ENCODE results near the gene PCDHGA4. TPM values are rescaled to one million over a fixed set of nuclear protein-coding genes. Genes with fewer than 3 reads are reported as not detected.
"Not testable (repeated sequence)": the region's sequence is repeated elsewhere in the genome, so short reads cannot be mapped to it uniquely, and the experiment has no call there.

Gene PCDHGA4
- 1 to 10 TPM; 1.3 to 5.4 (median 1.5) TPM for total RNA-seq

DNA sequence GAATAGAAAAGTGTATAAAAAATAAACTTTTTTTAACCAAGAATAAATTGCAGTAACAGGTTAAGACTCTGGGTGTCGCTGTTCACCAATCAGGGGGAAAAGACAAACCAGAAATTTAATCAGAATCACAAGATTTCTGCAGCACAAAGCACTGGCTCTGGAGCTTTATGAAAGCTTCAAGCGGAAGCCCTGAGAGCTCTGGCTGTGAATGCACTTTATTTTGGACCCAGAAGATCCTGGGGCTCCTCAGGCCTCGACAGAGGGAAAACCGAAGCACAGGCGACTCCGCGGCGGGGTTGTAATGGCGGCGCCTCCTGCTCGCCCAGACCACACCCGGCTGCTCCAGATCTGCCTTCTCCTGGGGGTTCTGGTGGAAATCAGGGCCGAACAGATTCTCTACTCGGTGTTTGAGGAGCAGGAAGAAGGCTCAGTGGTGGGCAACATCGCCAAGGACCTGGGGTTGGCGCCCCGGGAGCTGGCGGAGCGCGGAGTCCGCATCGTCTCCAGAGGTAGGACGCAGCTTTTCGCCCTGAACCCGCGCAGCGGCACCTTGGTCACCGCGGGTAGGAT, at the start of gene PCDHGA4:
TSS of gene PCDHGA4 (plus strand) at position 122 of the 570 bp plus-strand sequence. CDS start at position 209, 87 bp downstream.
- intact Hi-C loops (cut with DNase I; ENCODE audit: low total_unique reads), result no loop called here
- Histone ChIP-seq H3K4me3 (peak within 1 kb of the TSS; percentile 35 to 58 (median 42)), H3K27ac (peak within 1 kb of the TSS; percentile 39 to 59 (median 53)), H3K9me3 (peaks cover 0 to 7% (median 3%) of the 10 kb centered on the region in 3 donors), H3K4me1 (peaks cover 0 to 6% of the 10 kb centered on the region in 2 donors), H3K36me3 (no peaks in the 10 kb centered on the region), H3K27me3 (peaks cover 0 to 26% (median 10%) of the 10 kb centered on the region in 3 donors)
- DNase-seq (no peak), ATAC-seq (no peak)
- TF ChIP-seq, protein P1, sequence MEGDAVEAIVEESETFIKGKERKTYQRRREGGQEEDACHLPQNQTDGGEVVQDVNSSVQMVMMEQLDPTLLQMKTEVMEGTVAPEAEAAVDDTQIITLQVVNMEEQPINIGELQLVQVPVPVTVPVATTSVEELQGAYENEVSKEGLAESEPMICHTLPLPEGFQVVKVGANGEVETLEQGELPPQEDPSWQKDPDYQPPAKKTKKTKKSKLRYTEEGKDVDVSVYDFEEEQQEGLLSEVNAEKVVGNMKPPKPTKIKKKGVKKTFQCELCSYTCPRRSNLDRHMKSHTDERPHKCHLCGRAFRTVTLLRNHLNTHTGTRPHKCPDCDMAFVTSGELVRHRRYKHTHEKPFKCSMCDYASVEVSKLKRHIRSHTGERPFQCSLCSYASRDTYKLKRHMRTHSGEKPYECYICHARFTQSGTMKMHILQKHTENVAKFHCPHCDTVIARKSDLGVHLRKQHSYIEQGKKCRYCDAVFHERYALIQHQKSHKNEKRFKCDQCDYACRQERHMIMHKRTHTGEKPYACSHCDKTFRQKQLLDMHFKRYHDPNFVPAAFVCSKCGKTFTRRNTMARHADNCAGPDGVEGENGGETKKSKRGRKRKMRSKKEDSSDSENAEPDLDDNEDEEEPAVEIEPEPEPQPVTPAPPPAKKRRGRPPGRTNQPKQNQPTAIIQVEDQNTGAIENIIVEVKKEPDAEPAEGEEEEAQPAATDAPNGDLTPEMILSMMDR (IDR thresholded peaks at IDR 0.05 in 4 of 5, conservative IDR thresholded peaks at IDR 0.05 in 1 of 5), result peak in 4 of 5 experiments; percentile 34 to 65 (median 38)
- TF ChIP-seq POLR2A (IDR thresholded peaks at IDR 0.05), result no peak
- in situ Hi-C loops (cut with MboI; ENCODE audit: low sequenced_read_pairs in 4 of 4), result no loop called here

DNA sequence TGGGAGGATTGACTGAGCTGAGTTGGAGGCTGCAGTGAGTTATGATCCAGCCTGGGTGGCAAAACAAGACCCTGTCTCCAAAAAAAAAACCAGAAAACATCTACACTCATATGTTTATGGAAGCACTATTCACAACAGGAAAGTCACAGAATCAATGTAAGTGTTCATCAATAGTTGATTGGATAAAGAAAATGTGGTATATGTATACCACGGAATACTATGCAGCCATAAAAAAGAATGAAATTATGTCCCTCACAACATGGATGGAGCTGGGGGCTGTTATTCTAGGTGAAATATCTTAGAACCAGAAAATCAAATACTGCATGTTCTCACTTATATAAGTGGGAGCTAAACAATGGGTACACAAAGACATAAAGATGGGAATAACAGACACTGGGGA, 48.2 kb upstream of the PCDHGA4 start:
- Histone ChIP-seq H3K27ac (no peak overlapping the region), H3K9me3 (peaks cover 0 to 11% (median 8%) of the 10 kb centered on the region in 3 donors), H3K36me3 (peaks cover 0 to 4% of the 10 kb centered on the region in 2 donors), H3K4me3 (no peak overlapping the region), H3K27me3 (no peaks in the 10 kb centered on the region), H3K4me1 (no peaks in the 10 kb centered on the region)
- intact Hi-C loops (cut with DNase I; ENCODE audit: low total_unique reads) (no loop called here), in situ Hi-C loops (cut with MboI; ENCODE audit: low sequenced_read_pairs in 4 of 4) (no loop called here)
- ATAC-seq (no peak), DNase-seq (no peak)
- no peak for TF ChIP-seq POLR2A (IDR thresholded peaks at IDR 0.05)
- TF ChIP-seq, protein P1 (IDR thresholded peaks at IDR 0.05 in 4 of 5, conservative IDR thresholded peaks at IDR 0.05 in 1 of 5), result no peak

DNA sequence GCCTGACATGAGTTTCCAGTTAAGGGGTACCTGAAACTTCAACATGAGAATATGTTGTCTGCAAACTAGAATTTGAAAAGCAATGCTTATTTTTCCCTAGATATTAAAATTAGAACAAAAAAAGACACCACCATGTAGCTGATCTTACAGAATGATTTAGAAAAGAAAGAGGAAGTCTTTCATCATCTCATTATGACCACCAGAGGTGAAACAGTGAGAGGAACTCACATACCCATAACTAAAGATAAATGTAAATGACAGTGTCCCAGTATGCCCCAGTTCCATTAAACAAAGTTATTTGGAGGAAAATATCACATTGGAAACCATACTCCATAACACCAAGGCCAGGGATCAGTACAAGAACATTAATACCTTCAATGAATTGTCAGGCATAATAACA, 41.1 kb upstream of the PCDHGA4 start:
- Histone ChIP-seq H3K4me3 (no peak overlapping the region), H3K27me3 (no peaks in the 10 kb centered on the region), H3K27ac (no peak overlapping the region), H3K4me1 (peaks cover 10% of the 10 kb centered on the region in 2 donors), H3K36me3 (peaks cover 0 to 34% of the 10 kb centered on the region in 2 donors), H3K9me3 (peaks cover 0 to 15% (median 7%) of the 10 kb centered on the region in 3 donors)
- in situ Hi-C loops (cut with MboI; ENCODE audit: low sequenced_read_pairs in 4 of 4) (no loop called here), intact Hi-C loops (cut with DNase I; ENCODE audit: low total_unique reads) (no loop called here)
- ATAC-seq, result no peak
- no peak for DNase-seq
- no peak for TF ChIP-seq POLR2A (IDR thresholded peaks at IDR 0.05)
- TF ChIP-seq, protein P1 (IDR thresholded peaks at IDR 0.05 in 4 of 5, conservative IDR thresholded peaks at IDR 0.05 in 1 of 5), result no peak

DNA sequence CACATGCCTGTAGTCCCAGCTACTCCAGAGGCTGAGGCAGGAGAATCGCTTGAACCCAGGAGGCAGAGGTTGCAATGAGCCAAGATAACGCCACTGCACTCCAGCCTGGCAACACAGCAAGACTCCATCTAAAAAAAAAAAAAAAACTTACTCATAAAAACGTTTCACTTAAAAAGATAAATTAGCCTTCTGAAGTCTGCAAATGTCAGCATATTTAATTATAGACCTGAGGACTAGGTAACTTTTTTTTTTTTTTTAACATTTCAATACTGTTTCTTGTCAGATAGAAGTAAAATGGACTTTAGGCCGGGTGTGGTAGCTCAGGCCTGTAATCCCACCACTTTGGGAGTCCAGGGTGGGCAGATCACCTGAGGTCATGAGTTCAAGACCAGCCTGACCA, 37.9 kb upstream of the PCDHGA4 start:
- intact Hi-C loops (cut with DNase I; ENCODE audit: low total_unique reads); H3K27me3 ChIP-seq; ATAC-seq; H3K4me3 ChIP-seq; DNase-seq; in situ Hi-C loops (cut with MboI; ENCODE audit: low sequenced_read_pairs in 4 of 4): not testable (repeated sequence)
- peaks cover 3 to 46% of the 10 kb centered on the region in 2 donors for H3K36me3 ChIP-seq
- peaks cover 0 to 24% (median 17%) of the 10 kb centered on the region in 3 donors for H3K9me3 ChIP-seq
- peak overlapping the region in 1 of 4 donors; percentile 85 for H3K27ac ChIP-seq
- H3K4me1 ChIP-seq, result peaks cover 30 to 31% of the 10 kb centered on the region in 2 donors

DNA sequence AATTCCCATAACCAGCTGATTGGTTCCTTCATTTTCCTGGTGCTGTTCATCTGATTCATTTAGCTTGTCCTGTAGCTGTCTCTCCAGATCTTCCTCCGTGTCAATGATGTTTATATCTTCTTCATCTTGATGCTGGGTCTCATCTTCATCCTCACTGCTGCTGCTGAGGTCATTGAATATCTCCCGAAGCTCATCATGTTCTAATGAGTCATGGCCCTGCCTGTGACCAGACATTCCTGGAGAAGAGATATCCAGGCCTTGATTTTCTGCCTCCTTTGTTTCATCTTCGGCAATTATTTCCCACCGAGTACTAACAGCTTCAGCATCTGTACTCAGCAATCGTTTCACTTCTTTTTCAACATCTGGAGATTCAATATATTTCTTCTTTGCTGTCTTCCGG, 35.6 kb upstream of the PCDHGA4 start:
- Histone ChIP-seq H3K27ac (peak overlapping the region; percentile 85 to 97 (median 94)), H3K27me3 (no peaks in the 10 kb centered on the region), H3K4me1 (peaks cover 32 to 35% of the 10 kb centered on the region in 2 donors), H3K9me3 (peaks cover 0 to 24% (median 17%) of the 10 kb centered on the region in 3 donors), H3K4me3 (peak overlapping the region; percentile 62 to 86 (median 84)), H3K36me3 (peaks cover 3 to 46% of the 10 kb centered on the region in 2 donors)
- in situ Hi-C loops (cut with MboI; ENCODE audit: low sequenced_read_pairs in 4 of 4), result no loop called here
- DNase-seq (no peak), ATAC-seq (no peak)
- TF ChIP-seq POLR2A (IDR thresholded peaks at IDR 0.05), result no peak
- TF ChIP-seq, protein P1 (IDR thresholded peaks at IDR 0.05 in 4 of 5, conservative IDR thresholded peaks at IDR 0.05 in 1 of 5), result no peak
- intact Hi-C loops (cut with DNase I; ENCODE audit: low total_unique reads), result no loop called here
